Mesendoderm (in vitro differentiated cells): Measurements from ENCODE around the gene BLTP1. TPM values are rescaled to one million over a fixed set of nuclear protein-coding genes. Genes with fewer than 3 reads are reported as not detected.
A peak's percentile ranks its signal among the peaks of the same experiment; 100 is the strongest.
"Not testable (repeated sequence)": the region's sequence is repeated elsewhere in the genome, so short reads cannot be mapped to it uniquely, and the experiment has no call there.

Experiments
- DNase-seq: peaks from one replicate; pipeline ENCODE4 v3.0.0; 2013
- H2AK5ac ChIP-seq: 2 replicates; pipeline ENCODE4 v1.6.1; 2013; ENCODE audit warnings: low read length, inconsistent platforms
- H2BK120ac ChIP-seq: 2 replicates; pipeline ENCODE4 v1.6.1; 2013; ENCODE audit warnings: low read depth, mild to moderate bottlenecking, low read length, moderate library complexity, mixed read lengths
- H2BK15ac ChIP-seq: replicated peaks from 2 replicates; pipeline ENCODE4 v1.6.1; 2013; ENCODE audit warnings: low read depth, mild to moderate bottlenecking, moderate library complexity
- H2BK5ac ChIP-seq: 2 replicates; pipeline ENCODE4 v1.6.1; 2013; ENCODE audit warnings: low read length, inconsistent platforms
- H3K18ac ChIP-seq: 2 replicates; pipeline ENCODE4 v1.6.1; 2013; ENCODE audit warnings: mild to moderate bottlenecking, low read length, mixed read lengths
- H3K23ac ChIP-seq: one replicate; pipeline ENCODE4 v1.6.1; 2013; ENCODE audit warnings: low read length
- H3K27ac ChIP-seq: 2 replicates; pipeline ENCODE4 v1.5.1; 2013; ENCODE audit warnings: low read depth, mild to moderate bottlenecking, inconsistent platforms, low read length, moderate library complexity
- H3K27me3 ChIP-seq: 2 replicates; pipeline ENCODE4 v1.6.1; 2013; ENCODE audit warnings: low read length, control low read depth, mild to moderate bottlenecking, inconsistent platforms; ENCODE audit not compliant: insufficient read depth, poor library complexity
- H3K36me3 ChIP-seq: 2 replicates; pipeline ENCODE4 v1.6.1; 2013; ENCODE audit warnings: low read length, inconsistent platforms; ENCODE audit not compliant: control insufficient read depth, insufficient read depth
- H3K4ac ChIP-seq: one replicate; pipeline ENCODE4 v1.6.1; 2013; ENCODE audit warnings: low read depth, mild to moderate bottlenecking, low read length, moderate library complexity
- H3K4me1 ChIP-seq: 2 replicates; pipeline ENCODE4 v1.6.1; 2013; ENCODE audit warnings: low read depth, low read length, inconsistent platforms; ENCODE audit not compliant: control insufficient read depth
- H3K4me2 ChIP-seq: 2 replicates; pipeline ENCODE4 v1.6.1; 2013; ENCODE audit warnings: low read length
- H3K4me3 ChIP-seq: 2 replicates; pipeline ENCODE4 v1.5.1; 2013; ENCODE audit warnings: mild to moderate bottlenecking, low read length
- H3K56ac ChIP-seq: one replicate; pipeline ENCODE4 v1.6.1; 2013; ENCODE audit warnings: low read length
- H3K79me1 ChIP-seq: 2 replicates; pipeline ENCODE4 v1.6.1; 2013; ENCODE audit warnings: low read length, inconsistent platforms
- H3K79me2 ChIP-seq: 2 replicates; pipeline ENCODE4 v1.6.1; 2013; ENCODE audit warnings: mild to moderate bottlenecking, low read length; ENCODE audit not compliant: control insufficient read depth, insufficient read depth
- H3K9ac ChIP-seq: 2 replicates; pipeline ENCODE4 v1.6.1; 2013; ENCODE audit warnings: low read length, inconsistent platforms
- H4K5ac ChIP-seq: one replicate; pipeline ENCODE4 v1.6.1; 2013; ENCODE audit warnings: low read length
- H4K8ac ChIP-seq: one replicate; pipeline ENCODE4 v1.6.1; 2013; ENCODE audit warnings: low read depth, mild to moderate bottlenecking, control low read depth, low read length, moderate library complexity
- WGBS: extraction: QIAGEN DNeasy Blood & Tissue Kit; methylation state at CpG from one replicate; pipeline ENCODE4 v1.1.7; 2013; ENCODE audit warnings: low lambda C conversion rate, missing lambda C conversion rate; ENCODE audit not compliant: insufficient coverage; ENCODE audit errors: extremely low coverage; 5-methylcytosine and 5-hydroxymethylcytosine counted together
- polyA plus RNA-seq, 2 experiments: library from polyadenylated mRNA; stranded (reverse); fragments of 200-250 nt; gene quantifications; one replicate each; pipeline ENCODE4 v1.2.3, GENCODE V29; 2013

Gene BLTP1, protein sequence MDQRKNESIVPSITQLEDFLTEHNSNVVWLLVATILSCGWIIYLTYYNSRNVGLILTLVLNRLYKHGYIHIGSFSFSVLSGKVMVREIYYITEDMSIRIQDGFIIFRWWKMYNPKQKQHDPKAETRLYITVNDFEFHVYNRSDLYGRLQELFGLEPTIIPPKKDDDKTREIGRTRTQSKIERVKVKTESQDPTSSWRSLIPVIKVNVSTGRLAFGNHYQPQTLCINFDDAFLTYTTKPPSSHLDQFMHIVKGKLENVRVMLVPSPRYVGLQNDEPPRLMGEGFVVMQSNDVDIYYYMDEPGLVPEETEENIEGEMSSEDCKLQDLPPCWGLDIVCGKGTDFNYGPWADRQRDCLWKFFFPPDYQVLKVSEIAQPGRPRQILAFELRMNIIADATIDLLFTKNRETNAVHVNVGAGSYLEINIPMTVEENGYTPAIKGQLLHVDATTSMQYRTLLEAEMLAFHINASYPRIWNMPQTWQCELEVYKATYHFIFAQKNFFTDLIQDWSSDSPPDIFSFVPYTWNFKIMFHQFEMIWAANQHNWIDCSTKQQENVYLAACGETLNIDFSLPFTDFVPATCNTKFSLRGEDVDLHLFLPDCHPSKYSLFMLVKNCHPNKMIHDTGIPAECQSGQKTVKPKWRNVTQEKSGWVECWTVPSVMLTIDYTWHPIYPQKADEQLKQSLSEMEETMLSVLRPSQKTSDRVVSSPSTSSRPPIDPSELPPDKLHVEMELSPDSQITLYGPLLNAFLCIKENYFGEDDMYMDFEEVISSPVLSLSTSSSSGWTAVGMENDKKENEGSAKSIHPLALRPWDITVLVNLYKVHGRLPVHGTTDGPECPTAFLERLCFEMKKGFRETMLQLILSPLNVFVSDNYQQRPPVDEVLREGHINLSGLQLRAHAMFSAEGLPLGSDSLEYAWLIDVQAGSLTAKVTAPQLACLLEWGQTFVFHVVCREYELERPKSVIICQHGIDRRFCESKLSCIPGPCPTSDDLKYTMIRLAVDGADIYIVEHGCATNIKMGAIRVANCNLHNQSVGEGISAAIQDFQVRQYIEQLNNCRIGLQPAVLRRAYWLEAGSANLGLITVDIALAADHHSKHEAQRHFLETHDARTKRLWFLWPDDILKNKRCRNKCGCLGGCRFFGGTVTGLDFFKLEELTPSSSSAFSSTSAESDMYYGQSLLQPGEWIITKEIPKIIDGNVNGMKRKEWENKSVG (N-terminal part only)
- polyA plus RNA-seq (2013, experiment 1 of 2) = 10.1 TPM
- 9.9 TPM for polyA plus RNA-seq (2013, experiment 2 of 2)

GRCh38 chr4:122151982-122152710 lies at the start of gene BLTP1:
TSS of gene BLTP1 (plus strand) at chr4:122152331. CDS start at chr4:122170648, 18,317 bp downstream.
- WGBS = no CpG with 5 or more reads among the region's 53 CpGs

DNA sequence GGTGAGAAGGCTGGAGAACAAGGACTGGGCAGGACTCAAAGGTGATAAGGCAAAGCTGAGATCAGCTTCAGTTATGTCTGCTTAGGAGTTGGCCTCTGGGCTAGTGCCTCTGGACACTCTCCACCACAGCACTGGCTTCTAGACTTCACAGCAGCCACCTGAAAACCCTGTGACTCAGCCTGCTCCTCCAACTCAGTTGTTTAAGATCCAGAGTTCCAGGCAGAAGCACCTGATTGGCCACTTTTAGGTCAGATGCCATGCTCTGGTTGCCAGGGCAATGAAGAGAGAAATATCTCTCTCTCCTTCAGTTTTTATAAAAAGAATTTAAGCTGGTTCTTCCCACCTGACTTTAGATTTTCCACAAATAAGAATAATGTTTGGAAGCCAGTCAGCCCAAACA lies 47.9 kb upstream of the BLTP1 start:
- Histone ChIP-seq H4K5ac (no peak overlapping the region), H3K79me2 (no peaks in the 10 kb centered on the region), H3K9ac (no peak overlapping the region), H3K4ac (no peak overlapping the region), H3K4me2 (no peak overlapping the region), H4K8ac (no peak overlapping the region), H3K27me3 (no peaks in the 10 kb centered on the region), H2BK120ac (no peak overlapping the region), H3K79me1 (no peaks in the 10 kb centered on the region), H3K4me1 (peaks cover 1% of the 10 kb centered on the region), H2BK5ac (no peak overlapping the region), H3K27ac (no peak overlapping the region), H2BK15ac (no peak overlapping the region), H3K56ac (no peak overlapping the region), H3K18ac (no peak overlapping the region), H3K23ac (no peak overlapping the region), H3K36me3 (no peaks in the 10 kb centered on the region), H3K4me3 (no peak overlapping the region), H2AK5ac (no peak overlapping the region)
- DNase-seq = peak; percentile 18

More at GRCh38 chr4:122151982-122152710, at the start of gene BLTP1:
- DNase-seq = peak; percentile 91
- no peak within 1 kb of the TSS for H2AK5ac ChIP-seq
- H3K27ac ChIP-seq = peak within 1 kb of the TSS; percentile 54
- no peak within 1 kb of the TSS for H3K23ac ChIP-seq
- peak within 1 kb of the TSS; percentile 98 for H4K5ac ChIP-seq
- no peaks in the 10 kb centered on the region for H3K27me3 ChIP-seq
- H3K79me1 ChIP-seq = peaks cover under 1% of the 10 kb centered on the region
- H2BK5ac ChIP-seq = peak within 1 kb of the TSS; percentile 30
- no peak within 1 kb of the TSS for H3K4ac ChIP-seq
- H3K9ac ChIP-seq = peak within 1 kb of the TSS; percentile 95
- H3K56ac ChIP-seq = peak within 1 kb of the TSS; percentile 97
- no peaks in the 10 kb centered on the region for H3K79me2 ChIP-seq
- no peak within 1 kb of the TSS for H2BK15ac ChIP-seq
- peak within 1 kb of the TSS; percentile 97 for H3K4me3 ChIP-seq
- no peaks in the 10 kb centered on the region for H3K4me1 ChIP-seq
- peak within 1 kb of the TSS; percentile 91 for H3K18ac ChIP-seq
- no peaks in the 10 kb centered on the region for H3K36me3 ChIP-seq
- H3K4me2 ChIP-seq = peak within 1 kb of the TSS; percentile 100
- H4K8ac ChIP-seq = no peak within 1 kb of the TSS
- H2BK120ac ChIP-seq = no peak within 1 kb of the TSS

- Histone ChIP-seq H3K79me2 (no peaks in the 10 kb centered on the region), H3K4me3 (no peak overlapping the region)
- no CpG with 5 or more reads among the region's 2 CpGs for WGBS
Observed at GRCh38 chr4:122107680-122108079, 44.5 kb upstream of the BLTP1 start.

DNA sequence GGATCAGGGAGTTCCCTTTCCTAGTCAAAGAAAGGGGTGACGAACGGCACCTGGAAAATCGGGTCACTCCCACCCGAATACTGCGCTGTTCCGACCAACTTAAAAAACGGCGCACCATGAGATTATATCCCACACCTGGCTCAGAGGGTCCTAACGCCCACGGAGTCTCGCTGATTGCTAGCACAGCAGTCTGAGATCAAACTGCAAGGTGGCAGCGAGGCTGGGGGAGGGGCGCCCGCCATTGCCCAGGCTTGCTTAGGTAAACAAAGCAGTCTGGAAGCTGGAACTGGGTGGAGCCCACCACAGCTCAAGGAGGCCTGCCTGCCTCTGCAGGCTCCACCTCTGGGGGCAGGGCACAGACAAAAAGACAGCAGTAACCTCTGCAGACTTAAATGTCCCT lies 41.8 kb upstream of the BLTP1 start:
- not testable (repeated sequence) for H3K79me2 ChIP-seq, H3K79me1 ChIP-seq, H2BK5ac ChIP-seq, H3K56ac ChIP-seq, H3K4me3 ChIP-seq, H2AK5ac ChIP-seq, H3K9ac ChIP-seq, H3K27me3 ChIP-seq, H3K4me1 ChIP-seq, H4K8ac ChIP-seq, H3K4ac ChIP-seq, H3K18ac ChIP-seq, H3K27ac ChIP-seq, H3K36me3 ChIP-seq, H2BK120ac ChIP-seq, H4K5ac ChIP-seq, H2BK15ac ChIP-seq, H3K23ac ChIP-seq, H3K4me2 ChIP-seq
- peak; percentile 7 for DNase-seq
- WGBS = no CpG with 5 or more reads among the region's 14 CpGs

More at GRCh38 chr4:122107680-122108079, 44.5 kb upstream of the BLTP1 start:
- Histone ChIP-seq H3K9ac (no peak overlapping the region), H3K18ac (no peak overlapping the region), H3K23ac (no peak overlapping the region), H2BK15ac (no peak overlapping the region), H4K8ac (no peak overlapping the region), H3K4ac (no peak overlapping the region), H2BK120ac (no peak overlapping the region), H2AK5ac (no peak overlapping the region), H3K79me1 (no peaks in the 10 kb centered on the region), H3K36me3 (no peaks in the 10 kb centered on the region), H3K56ac (no peak overlapping the region), H3K27ac (no peak overlapping the region), H3K4me1 (no peaks in the 10 kb centered on the region), H4K5ac (no peak overlapping the region), H3K4me2 (no peak overlapping the region), H3K27me3 (no peaks in the 10 kb centered on the region), H2BK5ac (no peak overlapping the region)
- no peak for DNase-seq

- Histone ChIP-seq H3K36me3 (no peaks in the 10 kb centered on the region), H2BK15ac (no peak overlapping the region), H3K4me1 (no peaks in the 10 kb centered on the region), H3K27ac (no peak overlapping the region), H3K27me3 (no peaks in the 10 kb centered on the region), H3K23ac (no peak overlapping the region), H4K5ac (no peak overlapping the region), H3K4me2 (no peak overlapping the region), H3K4ac (no peak overlapping the region), H2BK5ac (no peak overlapping the region), H4K8ac (no peak overlapping the region), H3K79me1 (no peaks in the 10 kb centered on the region), H3K79me2 (no peaks in the 10 kb centered on the region), H3K56ac (no peak overlapping the region), H2AK5ac (no peak overlapping the region), H3K18ac (no peak overlapping the region), H3K4me3 (no peak overlapping the region), H3K9ac (no peak overlapping the region), H2BK120ac (no peak overlapping the region)
- WGBS = no CpG with 5 or more reads among the region's 1 CpG
- DNase-seq = no peak
Observed at GRCh38 chr4:122117743-122118142, 34.4 kb upstream of the BLTP1 start.
